Large intestine (tissue), 3 donors: Measurements from ENCODE around the gene SOHLH2. TPM values are rescaled to one million over a fixed set of nuclear protein-coding genes. Genes with fewer than 3 reads are reported as not detected.

Experiments
- DNase-seq, 2 donors: peaks; one replicate each; pipeline versions ENCODE4 v3.0.0 to v3.0.0-alpha.2; 2013
- H3K27ac ChIP-seq: one replicate; pipeline ENCODE4 v1.5.1; 2013; ENCODE audit warnings: low read length
- H3K27me3 ChIP-seq: 2 replicates; pipeline ENCODE4 v1.6.1; 2013; ENCODE audit warnings: low read length; ENCODE audit not compliant: control insufficient read depth, insufficient read depth
- H3K36me3 ChIP-seq: 2 replicates; pipeline ENCODE4 v1.6.1; 2013; ENCODE audit warnings: low read length; ENCODE audit not compliant: control insufficient read depth, insufficient read depth
- H3K4me1 ChIP-seq: one replicate; pipeline ENCODE4 v1.6.1; 2013; ENCODE audit warnings: low read length; ENCODE audit not compliant: control insufficient read depth, insufficient read depth
- H3K4me3 ChIP-seq: one replicate; pipeline ENCODE4 v1.5.1; 2013; ENCODE audit warnings: low read length
- H3K9me3 ChIP-seq: one replicate; pipeline ENCODE4 v1.6.1; 2013; ENCODE audit warnings: mild to moderate bottlenecking, low read depth, low read length, moderate library complexity; ENCODE audit not compliant: control insufficient read depth
- WGBS: methylation state at CpG from one replicate; pipeline ENCODE4 v1.1.5; 2013; ENCODE audit warnings: low lambda C conversion rate; ENCODE audit not compliant: insufficient coverage; 5-methylcytosine and 5-hydroxymethylcytosine counted together
- polyA plus RNA-seq: library from polyadenylated mRNA; unstranded; fragments of 120-200 nt; gene quantifications from one replicate; pipeline ENCODE4 v1.2.1, GENCODE V29; 2013

Gene SOHLH2
- polyA plus RNA-seq, 1 donor: 0.99 TPM

- no peak for DNase-seq
- H3K27me3 ChIP-seq: no peaks in the 10 kb centered on the region
- 100% methylated on average over 1 of the region's 3 CpGs for WGBS
- no peaks in the 10 kb centered on the region for H3K36me3 ChIP-seq
- no peaks in the 10 kb centered on the region for H3K9me3 ChIP-seq
- H3K4me3 ChIP-seq: no peak overlapping the region
- no peaks in the 10 kb centered on the region for H3K4me1 ChIP-seq
- H3K27ac ChIP-seq: no peak overlapping the region
Observed at GRCh38 chr13:36190771-36191170, 23.6 kb downstream of the SOHLH2 start.

- no peak overlapping the region for H3K27ac ChIP-seq
- no peak for DNase-seq
- H3K9me3 ChIP-seq: no peaks in the 10 kb centered on the region
- no peaks in the 10 kb centered on the region for H3K36me3 ChIP-seq
- H3K4me1 ChIP-seq: no peaks in the 10 kb centered on the region
- H3K4me3 ChIP-seq: no peak overlapping the region
- no peaks in the 10 kb centered on the region for H3K27me3 ChIP-seq
- WGBS: 86% methylated on average over 1 of the region's 1 CpG
Observed at GRCh38 chr13:36188441-36188840, 25.9 kb downstream of the SOHLH2 start.

- H3K36me3 ChIP-seq: no peaks in the 10 kb centered on the region
- H3K27me3 ChIP-seq: no peaks in the 10 kb centered on the region
- DNase-seq: no peak
- no peaks in the 10 kb centered on the region for H3K4me1 ChIP-seq
- H3K4me3 ChIP-seq: no peak overlapping the region
- H3K9me3 ChIP-seq: no peaks in the 10 kb centered on the region
- H3K27ac ChIP-seq: no peak overlapping the region
Observed at GRCh38 chr13:36183901-36184300, 30.5 kb downstream of the SOHLH2 start.

GRCh38 chr13:36175621-36176020 lies 38.7 kb downstream of the SOHLH2 start:
- Histone ChIP-seq H3K9me3 (no peaks in the 10 kb centered on the region), H3K4me3 (no peak overlapping the region), H3K27ac (no peak overlapping the region), H3K4me1 (no peaks in the 10 kb centered on the region), H3K27me3 (no peaks in the 10 kb centered on the region), H3K36me3 (no peaks in the 10 kb centered on the region)
- no peak for DNase-seq
- no CpG with 5 or more reads among the region's 5 CpGs for WGBS

- Histone ChIP-seq H3K4me1 (no peaks in the 10 kb centered on the region), H3K27ac (no peak overlapping the region), H3K4me3 (no peak overlapping the region), H3K9me3 (no peaks in the 10 kb centered on the region), H3K36me3 (no peaks in the 10 kb centered on the region), H3K27me3 (no peaks in the 10 kb centered on the region)
- DNase-seq: no peak
- WGBS: no CpG with 5 or more reads among the region's 7 CpGs
Observed at GRCh38 chr13:36174923-36175322, 39.4 kb downstream of the SOHLH2 start.

GRCh38 chr13:36173571-36174322 lies 40.6 kb downstream of the SOHLH2 start:
- Histone ChIP-seq H3K4me3 (no peak overlapping the region), H3K36me3 (no peaks in the 10 kb centered on the region), H3K9me3 (no peaks in the 10 kb centered on the region), H3K4me1 (no peaks in the 10 kb centered on the region), H3K27ac (no peak overlapping the region), H3K27me3 (no peaks in the 10 kb centered on the region)
- no peak for DNase-seq
- WGBS: no CpG with 5 or more reads among the region's 4 CpGs

GRCh38 chr13:36166046-36166445 lies 48.3 kb downstream of the SOHLH2 start:
- DNase-seq: no peak
- no CpG with 5 or more reads among the region's 5 CpGs for WGBS
- H3K4me3 ChIP-seq: no peak overlapping the region
- no peak overlapping the region for H3K27ac ChIP-seq
- no peaks in the 10 kb centered on the region for H3K9me3 ChIP-seq
- H3K36me3 ChIP-seq: no peaks in the 10 kb centered on the region
- no peaks in the 10 kb centered on the region for H3K4me1 ChIP-seq
- no peaks in the 10 kb centered on the region for H3K27me3 ChIP-seq

GRCh38 chr13:36163809-36164308 lies 50.5 kb downstream of the SOHLH2 start:
- Histone ChIP-seq H3K27ac (no peak overlapping the region), H3K4me3 (no peak overlapping the region), H3K9me3 (no peaks in the 10 kb centered on the region), H3K4me1 (no peaks in the 10 kb centered on the region), H3K27me3 (no peaks in the 10 kb centered on the region), H3K36me3 (no peaks in the 10 kb centered on the region)
- no CpG with 5 or more reads among the region's 7 CpGs for WGBS
- DNase-seq: no peak

- H3K4me1 ChIP-seq: no peaks in the 10 kb centered on the region
- H3K9me3 ChIP-seq: no peaks in the 10 kb centered on the region
- no peak overlapping the region for H3K27ac ChIP-seq
- H3K4me3 ChIP-seq: no peak overlapping the region
- no peaks in the 10 kb centered on the region for H3K36me3 ChIP-seq
- WGBS: no CpG with 5 or more reads among the region's 6 CpGs
- H3K27me3 ChIP-seq: no peaks in the 10 kb centered on the region
- no peak for DNase-seq
Observed at GRCh38 chr13:36163286-36163685, 51.1 kb downstream of the SOHLH2 start.

GRCh38 chr13:36160297-36160696 lies 54.1 kb downstream of the SOHLH2 start:
- H3K27me3 ChIP-seq: peaks cover under 1% of the 10 kb centered on the region
- H3K9me3 ChIP-seq: no peaks in the 10 kb centered on the region
- DNase-seq: no peak
- H3K4me3 ChIP-seq: no peak overlapping the region
- no peak overlapping the region for H3K27ac ChIP-seq
- no CpG with 5 or more reads among the region's 4 CpGs for WGBS
- H3K36me3 ChIP-seq: no peaks in the 10 kb centered on the region
- H3K4me1 ChIP-seq: no peaks in the 10 kb centered on the region

GRCh38 chr13:36158611-36159010 lies 55.7 kb downstream of the SOHLH2 start:
- H3K27ac ChIP-seq: no peak overlapping the region
- whole genome bisulfite sequencing: 100% methylated on average over 1 of the region's 4 CpGs
- peaks cover 9% of the 10 kb centered on the region for H3K27me3 ChIP-seq
- no peaks in the 10 kb centered on the region for H3K36me3 ChIP-seq
- no peak for DNase-seq
- no peaks in the 10 kb centered on the region for H3K9me3 ChIP-seq
- no peaks in the 10 kb centered on the region for H3K4me1 ChIP-seq
- no peak overlapping the region for H3K4me3 ChIP-seq
